Endothelial cell of umbilical vein (primary cell): Measurements from ENCODE around the gene SORL1. TPM values are rescaled to one million over a fixed set of nuclear protein-coding genes. Genes with fewer than 3 reads are reported as not detected.

ENCODE experiments used
- BruUV-seq: library from RNA; stranded (reverse); fragments of 400-500 nt; replicated peaks from 2 replicates; lab custom pipeline; 2021; lab: Mats Ljungman, UMichigan
- CTCF ChIA-PET: fragments of 300-600, 350-600 bp; sonication (Branson Sonifier 250); formaldehyde crosslinking; loops from one replicate; lab custom pipeline; 2021; ENCODE audit warnings: antibody characterized with exemption, inconsistent platforms; lab: Charles Lee
- POLR2A ChIA-PET: fragments of 300-600, 350-600 bp; sonication (Branson Sonifier 250); formaldehyde crosslinking; loops from one replicate; lab custom pipeline; 2021; ENCODE audit warnings: antibody characterized with exemption, inconsistent platforms; lab: Charles Lee
- DNase-seq: peaks from one replicate; pipeline ENCODE4 v3.0.0-alpha.2; 2011; ENCODE audit warnings: low read depth, low spot score
- FAIRE-seq: peaks from 2 replicates; lab custom pipeline; 2011; peaks lifted over from hg19 to GRCh38; lab: Jason Lieb, UNC
- H2AFZ ChIP-seq: 2 replicates; pipeline ENCODE4 v1.6.0; 2012; ENCODE audit warnings: low read depth, low read length, control low read depth, inconsistent platforms
- H3K27ac ChIP-seq: 2 replicates; pipeline ENCODE4 v1.5.1; 2011; ENCODE audit warnings: low read depth, mild to moderate bottlenecking, control low read depth, low read length, moderate library complexity; ENCODE audit not compliant: insufficient read depth
- H3K27me3 ChIP-seq, 2 experiments: 2 replicates each; pipeline versions ENCODE4 v1.6.0 to v1.6.1; 2011; ENCODE audit warnings: low read length in 2 of 2, mixed read lengths in 1 of 2; ENCODE audit not compliant: control insufficient read depth in 2 of 2, insufficient read depth in 2 of 2
- H3K36me3 ChIP-seq, 2 experiments: 2 replicates in 1 of 2; 3 replicates in 1 of 2; pipeline ENCODE4 v1.5.1; 2011; ENCODE audit warnings: low read length in 2 of 2, mild to moderate bottlenecking in 1 of 2, moderate library complexity in 1 of 2; ENCODE audit not compliant: control insufficient read depth in 2 of 2, insufficient read depth in 2 of 2; ENCODE audit errors: extremely low read depth in 1 of 2
- H3K4me1 ChIP-seq: 3 replicates; pipeline ENCODE4 v1.5.1; 2011; ENCODE audit warnings: mild to moderate bottlenecking, low read length; ENCODE audit not compliant: control insufficient read depth, insufficient read depth; ENCODE audit errors: extremely low read depth
- H3K4me2 ChIP-seq: 2 replicates; pipeline ENCODE4 v1.6.1; 2011; ENCODE audit warnings: low read length, control low read depth, mixed read lengths; ENCODE audit not compliant: insufficient read depth
- H3K4me3 ChIP-seq, 3 experiments: fragments of 200-600 bp in 1 of 3; sonication (generic), shearing (Covaris generic) in 1 of 3; replicated peaks in 1 of 3; 2 replicates each; pipeline ENCODE4 v1.5.1; 2011 to 2016; ENCODE audit warnings: control low read depth in 3 of 3, low read length in 3 of 3, mild to moderate bottlenecking in 2 of 3, inconsistent platforms in 1 of 3, low read depth in 1 of 3, moderate library complexity in 1 of 3; ENCODE audit not compliant: insufficient read depth in 1 of 3
- H3K79me2 ChIP-seq: 2 replicates; pipeline ENCODE4 v1.6.0; 2012; ENCODE audit warnings: low read length, inconsistent platforms; ENCODE audit not compliant: control insufficient read depth, insufficient read depth
- H3K9ac ChIP-seq: replicated peaks from 2 replicates; pipeline ENCODE3; 2011; ENCODE audit warnings: low read length, control low read depth; ENCODE audit not compliant: insufficient read depth; ENCODE audit errors: extremely low read depth
- H3K9me1 ChIP-seq: replicated peaks from 3 replicates; pipeline ENCODE4 v1.6.0; 2011; ENCODE audit warnings: mild to moderate bottlenecking, low read length; ENCODE audit not compliant: control insufficient read depth, insufficient read depth; ENCODE audit errors: extremely low read depth
- H3K9me3 ChIP-seq: replicated peaks from 2 replicates; pipeline ENCODE4 v1.5.1; 2012; ENCODE audit warnings: low read length, inconsistent platforms; ENCODE audit not compliant: control insufficient read depth, insufficient read depth
- H4K20me1 ChIP-seq: replicated peaks from 2 replicates; pipeline ENCODE3; 2011; ENCODE audit warnings: mild to moderate bottlenecking, low read length; ENCODE audit not compliant: control insufficient read depth, insufficient read depth; ENCODE audit errors: extremely low read depth
- EZH2 ChIP-seq: IDR thresholded peaks from 2 replicates; pipeline ENCODE4 v1.6.1; 2012; ENCODE audit warnings: borderline replicate concordance, low read depth, mild to moderate bottlenecking, moderate library complexity, low read length, inconsistent platforms; ENCODE audit not compliant: severe bottlenecking
- GATA2 ChIP-seq: IDR thresholded peaks from 2 replicates; pipeline ENCODE4 v1.7.0; 2011; ENCODE audit warnings: low read depth, mild to moderate bottlenecking, moderate library complexity, mixed read lengths, low read length; ENCODE audit not compliant: insufficient read length, insufficient read depth
- JUN ChIP-seq: IDR thresholded peaks from 2 replicates; pipeline ENCODE4 v1.6.1; 2011; ENCODE audit warnings: borderline replicate concordance, low read depth; ENCODE audit not compliant: insufficient read length, insufficient read depth
- MAX ChIP-seq: IDR thresholded peaks from 2 replicates; pipeline ENCODE4 v1.6.1; 2011; ENCODE audit not compliant: insufficient read depth, insufficient read length
- MYC ChIP-seq: IDR thresholded peaks from one replicate; pipeline ENCODE4 v1.6.1; 2011; ENCODE audit warnings: mild to moderate bottlenecking, low read depth, low read length
- POLR2A ChIP-seq: IDR thresholded peaks from 2 replicates; pipeline ENCODE4 v1.6.1; 2012; ENCODE audit warnings: low read depth, mild to moderate bottlenecking, control low read depth, low read length
- dilution Hi-C: fragments of 300-500 bp; cut with MboI; formaldehyde crosslinking; loops from one replicate; pipeline ENCODE4 v1.15.0; 2019; ENCODE audit warnings: low sequenced_read_pairs; ENCODE audit not compliant: extremely low pct_ligation_motif_present
- intact Hi-C: fragments of 100-400 bp; cut with micrococcal nuclease; formaldehyde crosslinking; loops from one replicate; pipeline ENCODE4 v1.10.0; 2022
- polyA plus RNA-seq, 4 experiments: library from polyadenylated mRNA; depleted of rRNA in 3 of 4; stranded (reverse) in 3 of 4; unstranded in 1 of 4; fragments of >200 nt; gene quantifications; 2 replicates each; pipeline versions ENCODE4 v1.2.1 to v1.2.3, GENCODE V29; 2011 to 2012; ENCODE audit warnings: missing spikeins in 1 of 4
- total RNA-seq: library from RNA; stranded (reverse); gene quantifications from 2 replicates; pipeline ENCODE4 v1.2.3, GENCODE V29; 2021

Gene SORL1
- total and polyA plus RNA-seq, 2 donors (not counting 3 experiments of a cell fraction or from before 2014, with no cell fraction given), result 0.17 to 0.31 TPM

GRCh38 chr11:121553806-121554205 lies 101.7 kb downstream of the SORL1 start:
- no peak overlapping the region for H2AFZ ChIP-seq
- H3K27me3 ChIP-seq, result no peaks in the 10 kb centered on the region
- intact Hi-C loops, result no loop called here
- no peaks in the 10 kb centered on the region for H3K79me2 ChIP-seq
- no peak for DNase-seq
- dilution Hi-C loops, result no loop called here
- BruUV-seq, result no TSS peak
- H3K4me2 ChIP-seq, result no peak overlapping the region
- no peak overlapping the region for H3K27ac ChIP-seq
- no peak for TF ChIP-seq MAX
- ChIA-PET POLR2A (no interaction called here), CTCF (no interaction called here)
- H3K36me3 ChIP-seq, result no peaks in the 10 kb centered on the region
- no peaks in the 10 kb centered on the region for H3K9me1 ChIP-seq
- no peak overlapping the region for H3K4me3 ChIP-seq
- H4K20me1 ChIP-seq, result no peaks in the 10 kb centered on the region
- H3K9ac ChIP-seq, result no peak overlapping the region
- no peak for FAIRE-seq
- no peaks in the 10 kb centered on the region for H3K9me3 ChIP-seq
- H3K4me1 ChIP-seq, result no peaks in the 10 kb centered on the region

- no peak overlapping the region for H3K4me3 ChIP-seq
- no peaks in the 10 kb centered on the region for H3K27me3 ChIP-seq
- H3K9me1 ChIP-seq, result no peaks in the 10 kb centered on the region
- dilution Hi-C loops, result no loop called here
- H3K36me3 ChIP-seq, result no peaks in the 10 kb centered on the region
- POLR2A ChIA-PET, result no interaction called here
- TF ChIP-seq JUN (no peak), POLR2A (no peak), GATA2 (no peak), EZH2 (no peak), MAX (no peak), MYC (no peak)
- no peak overlapping the region for H2AFZ ChIP-seq
- no peaks in the 10 kb centered on the region for H4K20me1 ChIP-seq
- no peak for DNase-seq
- H3K9me3 ChIP-seq, result no peaks in the 10 kb centered on the region
- no peak overlapping the region for H3K9ac ChIP-seq
- no peaks in the 10 kb centered on the region for H3K79me2 ChIP-seq
- CTCF ChIA-PET, result no interaction called here
- H3K4me1 ChIP-seq, result no peaks in the 10 kb centered on the region
- H3K27ac ChIP-seq, result no peak overlapping the region
- intact Hi-C loops, result no loop called here
- BruUV-seq, result no TSS peak
- FAIRE-seq, result no peak
- no peak overlapping the region for H3K4me2 ChIP-seq
Measured at GRCh38 chr11:121554552-121554951, 102.4 kb downstream of the SORL1 start.
